H1 (cell line): ENCODE data around the gene MGMT. TPM values are rescaled to one million over a fixed set of nuclear protein-coding genes. Genes with fewer than 3 reads are reported as not detected.

Source experiments
- CBX8 ChIP-seq: fragments of 300-800, 300-1000 bp; sonication (generic); IDR thresholded peaks from 2 replicates; pipeline ENCODE4 v1.7.1; 2016; ENCODE audit warnings: low read depth, low read length, borderline replicate concordance
- CEBPB ChIP-seq: IDR thresholded peaks from 2 replicates; pipeline ENCODE4 v1.6.1; 2012; ENCODE audit warnings: low read depth, low read length
- PHF8 ChIP-seq: fragments of 200-600 bp; sonication (generic); conservative IDR thresholded peaks from 2 replicates; pipeline ENCODE4 v1.7.1; 2012; ENCODE audit warnings: low read depth, mild to moderate bottlenecking, inconsistent platforms, low read length, moderate library complexity
- RBBP5 ChIP-seq: IDR thresholded peaks from 2 replicates; pipeline ENCODE4 v1.7.1; 2012; ENCODE audit warnings: low read depth, mild to moderate bottlenecking, inconsistent platforms, low read length, moderate library complexity, borderline replicate concordance
- SAP30 ChIP-seq: fragments of 300-600 bp; sonication (generic); IDR thresholded peaks from 2 replicates; pipeline ENCODE4 v1.7.1; 2012; ENCODE audit warnings: low read length, moderate library complexity, mild to moderate bottlenecking, inconsistent platforms; ENCODE audit not compliant: insufficient read depth, insufficient replicate concordance
- TAF1 ChIP-seq: IDR thresholded peaks from 2 replicates; pipeline ENCODE4 v1.6.1; 2011; ENCODE audit warnings: mild to moderate bottlenecking, low read depth, low read length
- YY1 ChIP-seq: IDR thresholded peaks from 2 replicates; pipeline ENCODE4 v1.6.1; 2011; ENCODE audit warnings: low read depth, mild to moderate bottlenecking, low read length
- polyA plus RNA-seq, 7 experiments: library from polyadenylated mRNA; depleted of rRNA in 3 of 7; stranded (reverse) in 5 of 7; unstranded in 2 of 7; fragments of >200 nt in 5 of 7; fragments of 200-250 nt in 2 of 7; gene quantifications; 1 replicate in 5 of 7; 2 replicates in 1 of 7; 4 replicates in 1 of 7; pipeline versions ENCODE4 v1.2.1 to v1.2.3, GENCODE V29; 2011 to 2013; ENCODE audit warnings: missing spikeins in 2 of 7, mixed read lengths in 2 of 7
- total RNA-seq: library from RNA; stranded (reverse); fragmentation: NEBNext Ultra II Directional; extraction: Animal tissue kit (Norgen Biotek cat#: 25700); gene quantifications from 2 replicates; pipeline ENCODE4 v1.2.1, GENCODE V29; 2021
- TF ChIP-seq, protein P1 (sequence below): fragments of 300-600 bp; sonication (generic); IDR thresholded peaks from 2 replicates; pipeline ENCODE4 v1.7.1; 2012; ENCODE audit warnings: low read length, moderate library complexity, mild to moderate bottlenecking, inconsistent platforms; ENCODE audit not compliant: insufficient replicate concordance
- TF ChIP-seq, protein P2 (sequence below): IDR thresholded peaks from 2 replicates; pipeline ENCODE4 v1.6.1; 2012; ENCODE audit warnings: inconsistent platforms

MGMT gene
- total and polyA plus RNA-seq, 2 of the 8 experiments (the other 6 are each of a cell fraction or from before 2014, with no cell fraction given) = 9.9 to 10.7 TPM

DNA sequence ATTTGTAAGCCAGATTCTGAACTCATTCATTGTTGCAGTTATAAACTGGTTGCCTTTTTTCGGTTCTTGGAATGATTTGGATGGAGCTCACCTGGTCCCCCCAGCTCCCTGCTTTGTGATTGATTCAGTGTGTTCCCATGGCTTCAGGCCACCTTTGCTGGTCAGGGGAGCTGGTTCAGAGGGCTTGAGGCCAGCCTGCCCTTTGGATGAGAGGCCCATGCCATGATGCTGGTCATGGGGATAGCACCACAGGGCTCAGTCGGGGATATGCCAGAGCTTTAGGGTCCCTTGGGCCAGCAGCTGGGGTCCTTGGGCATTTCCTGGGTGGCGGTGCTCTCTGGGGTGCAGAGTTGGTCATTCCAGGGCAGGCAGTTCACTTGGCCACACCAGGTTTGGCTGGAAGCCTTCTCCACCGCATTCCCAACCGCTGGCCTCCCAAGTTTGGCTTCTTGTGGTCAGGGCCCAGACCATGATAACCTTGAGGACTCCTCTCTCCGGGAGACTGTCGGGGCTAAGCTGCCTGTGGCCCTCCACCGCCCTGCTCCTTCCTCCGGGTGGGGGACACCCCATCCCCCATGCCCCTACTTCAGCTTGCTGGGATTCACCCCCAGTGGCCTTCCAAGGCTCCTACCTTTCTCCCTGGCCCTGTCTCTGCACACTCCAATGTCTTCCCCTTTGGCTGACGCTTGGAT is 65.1 kb downstream of the MGMT start (continued):
- TF ChIP-seq, protein P1, sequence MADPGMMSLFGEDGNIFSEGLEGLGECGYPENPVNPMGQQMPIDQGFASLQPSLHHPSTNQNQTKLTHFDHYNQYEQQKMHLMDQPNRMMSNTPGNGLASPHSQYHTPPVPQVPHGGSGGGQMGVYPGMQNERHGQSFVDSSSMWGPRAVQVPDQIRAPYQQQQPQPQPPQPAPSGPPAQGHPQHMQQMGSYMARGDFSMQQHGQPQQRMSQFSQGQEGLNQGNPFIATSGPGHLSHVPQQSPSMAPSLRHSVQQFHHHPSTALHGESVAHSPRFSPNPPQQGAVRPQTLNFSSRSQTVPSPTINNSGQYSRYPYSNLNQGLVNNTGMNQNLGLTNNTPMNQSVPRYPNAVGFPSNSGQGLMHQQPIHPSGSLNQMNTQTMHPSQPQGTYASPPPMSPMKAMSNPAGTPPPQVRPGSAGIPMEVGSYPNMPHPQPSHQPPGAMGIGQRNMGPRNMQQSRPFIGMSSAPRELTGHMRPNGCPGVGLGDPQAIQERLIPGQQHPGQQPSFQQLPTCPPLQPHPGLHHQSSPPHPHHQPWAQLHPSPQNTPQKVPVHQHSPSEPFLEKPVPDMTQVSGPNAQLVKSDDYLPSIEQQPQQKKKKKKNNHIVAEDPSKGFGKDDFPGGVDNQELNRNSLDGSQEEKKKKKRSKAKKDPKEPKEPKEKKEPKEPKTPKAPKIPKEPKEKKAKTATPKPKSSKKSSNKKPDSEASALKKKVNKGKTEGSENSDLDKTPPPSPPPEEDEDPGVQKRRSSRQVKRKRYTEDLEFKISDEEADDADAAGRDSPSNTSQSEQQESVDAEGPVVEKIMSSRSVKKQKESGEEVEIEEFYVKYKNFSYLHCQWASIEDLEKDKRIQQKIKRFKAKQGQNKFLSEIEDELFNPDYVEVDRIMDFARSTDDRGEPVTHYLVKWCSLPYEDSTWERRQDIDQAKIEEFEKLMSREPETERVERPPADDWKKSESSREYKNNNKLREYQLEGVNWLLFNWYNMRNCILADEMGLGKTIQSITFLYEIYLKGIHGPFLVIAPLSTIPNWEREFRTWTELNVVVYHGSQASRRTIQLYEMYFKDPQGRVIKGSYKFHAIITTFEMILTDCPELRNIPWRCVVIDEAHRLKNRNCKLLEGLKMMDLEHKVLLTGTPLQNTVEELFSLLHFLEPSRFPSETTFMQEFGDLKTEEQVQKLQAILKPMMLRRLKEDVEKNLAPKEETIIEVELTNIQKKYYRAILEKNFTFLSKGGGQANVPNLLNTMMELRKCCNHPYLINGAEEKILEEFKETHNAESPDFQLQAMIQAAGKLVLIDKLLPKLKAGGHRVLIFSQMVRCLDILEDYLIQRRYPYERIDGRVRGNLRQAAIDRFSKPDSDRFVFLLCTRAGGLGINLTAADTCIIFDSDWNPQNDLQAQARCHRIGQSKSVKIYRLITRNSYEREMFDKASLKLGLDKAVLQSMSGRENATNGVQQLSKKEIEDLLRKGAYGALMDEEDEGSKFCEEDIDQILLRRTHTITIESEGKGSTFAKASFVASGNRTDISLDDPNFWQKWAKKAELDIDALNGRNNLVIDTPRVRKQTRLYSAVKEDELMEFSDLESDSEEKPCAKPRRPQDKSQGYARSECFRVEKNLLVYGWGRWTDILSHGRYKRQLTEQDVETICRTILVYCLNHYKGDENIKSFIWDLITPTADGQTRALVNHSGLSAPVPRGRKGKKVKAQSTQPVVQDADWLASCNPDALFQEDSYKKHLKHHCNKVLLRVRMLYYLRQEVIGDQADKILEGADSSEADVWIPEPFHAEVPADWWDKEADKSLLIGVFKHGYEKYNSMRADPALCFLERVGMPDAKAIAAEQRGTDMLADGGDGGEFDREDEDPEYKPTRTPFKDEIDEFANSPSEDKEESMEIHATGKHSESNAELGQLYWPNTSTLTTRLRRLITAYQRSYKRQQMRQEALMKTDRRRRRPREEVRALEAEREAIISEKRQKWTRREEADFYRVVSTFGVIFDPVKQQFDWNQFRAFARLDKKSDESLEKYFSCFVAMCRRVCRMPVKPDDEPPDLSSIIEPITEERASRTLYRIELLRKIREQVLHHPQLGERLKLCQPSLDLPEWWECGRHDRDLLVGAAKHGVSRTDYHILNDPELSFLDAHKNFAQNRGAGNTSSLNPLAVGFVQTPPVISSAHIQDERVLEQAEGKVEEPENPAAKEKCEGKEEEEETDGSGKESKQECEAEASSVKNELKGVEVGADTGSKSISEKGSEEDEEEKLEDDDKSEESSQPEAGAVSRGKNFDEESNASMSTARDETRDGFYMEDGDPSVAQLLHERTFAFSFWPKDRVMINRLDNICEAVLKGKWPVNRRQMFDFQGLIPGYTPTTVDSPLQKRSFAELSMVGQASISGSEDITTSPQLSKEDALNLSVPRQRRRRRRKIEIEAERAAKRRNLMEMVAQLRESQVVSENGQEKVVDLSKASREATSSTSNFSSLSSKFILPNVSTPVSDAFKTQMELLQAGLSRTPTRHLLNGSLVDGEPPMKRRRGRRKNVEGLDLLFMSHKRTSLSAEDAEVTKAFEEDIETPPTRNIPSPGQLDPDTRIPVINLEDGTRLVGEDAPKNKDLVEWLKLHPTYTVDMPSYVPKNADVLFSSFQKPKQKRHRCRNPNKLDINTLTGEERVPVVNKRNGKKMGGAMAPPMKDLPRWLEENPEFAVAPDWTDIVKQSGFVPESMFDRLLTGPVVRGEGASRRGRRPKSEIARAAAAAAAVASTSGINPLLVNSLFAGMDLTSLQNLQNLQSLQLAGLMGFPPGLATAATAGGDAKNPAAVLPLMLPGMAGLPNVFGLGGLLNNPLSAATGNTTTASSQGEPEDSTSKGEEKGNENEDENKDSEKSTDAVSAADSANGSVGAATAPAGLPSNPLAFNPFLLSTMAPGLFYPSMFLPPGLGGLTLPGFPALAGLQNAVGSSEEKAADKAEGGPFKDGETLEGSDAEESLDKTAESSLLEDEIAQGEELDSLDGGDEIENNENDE = no peak
- TF ChIP-seq YY1 (no peak), SAP30 (no peak), CEBPB (no peak), TAF1 (no peak), RBBP5 (no peak), PHF8 (no peak), CBX8 (no peak)
- TF ChIP-seq, protein P2, sequence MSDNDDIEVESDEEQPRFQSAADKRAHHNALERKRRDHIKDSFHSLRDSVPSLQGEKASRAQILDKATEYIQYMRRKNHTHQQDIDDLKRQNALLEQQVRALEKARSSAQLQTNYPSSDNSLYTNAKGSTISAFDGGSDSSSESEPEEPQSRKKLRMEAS = no peak
- TF ChIP-seq, all 59 proteins: peak for 0
